Mesenchymal stem cell (in vitro differentiated cells and primary cell): ENCODE data around the gene SLC1A5.

ENCODE experiments used
- DNase-seq: peaks from one replicate; pipeline ENCODE4 v3.0.0-alpha.2; 2013
- H2AFZ ChIP-seq: one replicate; pipeline ENCODE4 v1.6.1; 2013; ENCODE audit warnings: low read depth, mild to moderate bottlenecking, control low read depth, inconsistent platforms, low read length, moderate library complexity
- H2AK5ac ChIP-seq: 2 replicates; pipeline ENCODE4 v1.6.1; 2013; ENCODE audit warnings: low read length, moderate library complexity, mild to moderate bottlenecking, inconsistent platforms; ENCODE audit not compliant: severe bottlenecking
- H2BK120ac ChIP-seq: one replicate; pipeline ENCODE4 v1.6.1; 2013; ENCODE audit warnings: low read depth, mild to moderate bottlenecking, inconsistent platforms, low read length, moderate library complexity
- H2BK12ac ChIP-seq, 2 experiments: one replicate each; pipeline ENCODE4 v1.6.1; 2013; ENCODE audit warnings: inconsistent platforms in 2 of 2, low read length in 2 of 2, mild to moderate bottlenecking in 2 of 2, moderate library complexity in 2 of 2, control low read depth in 1 of 2
- H2BK15ac ChIP-seq: one replicate; pipeline ENCODE4 v1.6.1; 2013; ENCODE audit warnings: mild to moderate bottlenecking, low read depth, inconsistent platforms; ENCODE audit not compliant: poor library complexity, severe bottlenecking
- H2BK5ac ChIP-seq: 2 replicates; pipeline ENCODE4 v1.6.1; 2013; ENCODE audit warnings: low read depth, mild to moderate bottlenecking, low read length, control low read depth, inconsistent platforms; ENCODE audit not compliant: poor library complexity, severe bottlenecking
- H3K14ac ChIP-seq, 2 experiments: one replicate each; pipeline ENCODE4 v1.6.1; 2013; ENCODE audit warnings: inconsistent platforms in 2 of 2, low read length in 2 of 2, control low read depth in 1 of 2, mild to moderate bottlenecking in 1 of 2, moderate library complexity in 1 of 2
- H3K18ac ChIP-seq, 2 experiments: one replicate each; pipeline ENCODE4 v1.6.1; 2013; ENCODE audit warnings: inconsistent platforms in 2 of 2, low read length in 2 of 2, control low read depth in 1 of 2, low read depth in 1 of 2, mild to moderate bottlenecking in 1 of 2
- H3K23ac ChIP-seq, 2 experiments: one replicate each; pipeline ENCODE4 v1.6.1; 2013; ENCODE audit warnings: inconsistent platforms in 2 of 2, low read length in 2 of 2, mild to moderate bottlenecking in 2 of 2, moderate library complexity in 2 of 2, control low read depth in 1 of 2
- H3K27ac ChIP-seq: 2 replicates; pipeline ENCODE4 v1.5.1; 2013; ENCODE audit warnings: mild to moderate bottlenecking, moderate library complexity, low read length, control low read depth, inconsistent platforms; ENCODE audit not compliant: poor library complexity, severe bottlenecking
- H3K27me3 ChIP-seq, 2 experiments: 2 replicates each; pipeline versions ENCODE4 v1.6.1 to v1.7.0; 2013; ENCODE audit warnings: low read length in 2 of 2, mild to moderate bottlenecking in 2 of 2, moderate library complexity in 2 of 2, control low read depth in 1 of 2, inconsistent platforms in 1 of 2; ENCODE audit not compliant: control insufficient read depth in 1 of 2, insufficient read depth in 1 of 2
- H3K36me3 ChIP-seq, 2 experiments: 2 replicates each; pipeline versions ENCODE4 v1.6.1 to v1.7.0; 2013; ENCODE audit warnings: low read length in 2 of 2, control low read depth in 1 of 2, inconsistent platforms in 1 of 2, low read depth in 1 of 2, mild to moderate bottlenecking in 1 of 2; ENCODE audit not compliant: insufficient read depth in 2 of 2, control insufficient read depth in 1 of 2
- H3K4ac ChIP-seq, 2 experiments: one replicate each; pipeline ENCODE4 v1.6.1; 2013; ENCODE audit warnings: inconsistent platforms in 2 of 2, low read length in 2 of 2, mild to moderate bottlenecking in 2 of 2, moderate library complexity in 2 of 2, control low read depth in 1 of 2, low read depth in 1 of 2
- H3K4me1 ChIP-seq: 2 replicates; pipeline ENCODE4 v1.6.1; 2013; ENCODE audit warnings: low read depth, low read length, control low read depth; ENCODE audit not compliant: control insufficient read depth, insufficient read depth
- H3K4me2 ChIP-seq: 2 replicates; pipeline ENCODE4 v1.6.1; 2013; ENCODE audit warnings: low read length, mild to moderate bottlenecking, inconsistent platforms; ENCODE audit not compliant: poor library complexity, severe bottlenecking
- H3K4me3 ChIP-seq, 2 experiments: 2 replicates each; pipeline versions ENCODE4 v1.5.1 to v1.7.0; 2013; ENCODE audit warnings: low read length in 2 of 2, mild to moderate bottlenecking in 2 of 2, control low read depth in 1 of 2, low read depth in 1 of 2; ENCODE audit not compliant: insufficient read depth in 1 of 2
- H3K79me1 ChIP-seq: replicated peaks from 2 replicates; pipeline ENCODE4 v1.6.1; 2013; ENCODE audit warnings: mild to moderate bottlenecking, control low read depth, low read length, inconsistent platforms; ENCODE audit not compliant: poor library complexity, severe bottlenecking
- H3K9ac ChIP-seq: 2 replicates; pipeline ENCODE4 v1.7.0; 2013; ENCODE audit warnings: mild to moderate bottlenecking, low read length, moderate library complexity
- H3K9me3 ChIP-seq: 2 replicates; pipeline ENCODE4 v1.7.0; 2013; ENCODE audit warnings: mild to moderate bottlenecking, low read length; ENCODE audit not compliant: control insufficient read depth
- H4K8ac ChIP-seq: one replicate; pipeline ENCODE4 v1.6.1; 2013; ENCODE audit warnings: inconsistent platforms, mild to moderate bottlenecking, low read length, moderate library complexity
- H4K91ac ChIP-seq: one replicate; pipeline ENCODE4 v1.6.1; 2013; ENCODE audit warnings: mild to moderate bottlenecking, low read length, inconsistent platforms
- WGBS: methylation state at CpG from one replicate; pipeline ENCODE4 v1.1.7; 2013; ENCODE audit warnings: mixed read lengths; 5-methylcytosine and 5-hydroxymethylcytosine counted together

Gene SLC1A5

GRCh38 chr19:46746281-46747057 is 41.9 kb downstream of the SLC1A5 start, which contains the start of gene STRN4:
Gene STRN4, minus strand, starts transcription at chr19:46746450. Its CDS starts 20 bp downstream, at chr19:46746430.
- Histone ChIP-seq H2AFZ (peak within 1 kb of the TSS; percentile 89), H2AK5ac (peak within 1 kb of the TSS; percentile 15), H3K9me3 (no peaks in the 10 kb centered on the region), H2BK5ac (peak within 1 kb of the TSS; percentile 75), H3K4ac (peak within 1 kb of the TSS; percentile 76 to 95), H3K9ac (peak within 1 kb of the TSS; percentile 95), H2BK15ac (peak within 1 kb of the TSS; percentile 74), H3K14ac (peak within 1 kb of the TSS in 1 of 2 experiments; percentile 80), H3K79me1 (peaks cover 15% of the 10 kb centered on the region), H3K18ac (peak within 1 kb of the TSS; percentile 88 to 96), H3K27ac (no peak within 1 kb of the TSS), H3K4me2 (peak within 1 kb of the TSS; percentile 97), H3K4me3 (peak within 1 kb of the TSS; percentile 94 to 96), H3K23ac (peak within 1 kb of the TSS in 1 of 2 experiments; percentile 90), H3K4me1 (peaks cover 21% of the 10 kb centered on the region), H2BK120ac (peak within 1 kb of the TSS; percentile 82), H2BK12ac (peak within 1 kb of the TSS; percentile 31 to 43), H4K8ac (peak within 1 kb of the TSS; percentile 86), H3K27me3 (no peaks in the 10 kb centered on the region), H3K36me3 (peaks cover 16 to 22% of the 10 kb centered on the region in 2 experiments), H4K91ac (peak within 1 kb of the TSS; percentile 78)
- peak; percentile 46 for DNase-seq
- 5% methylated on average over 7 of the region's 74 CpGs for WGBS

DNA sequence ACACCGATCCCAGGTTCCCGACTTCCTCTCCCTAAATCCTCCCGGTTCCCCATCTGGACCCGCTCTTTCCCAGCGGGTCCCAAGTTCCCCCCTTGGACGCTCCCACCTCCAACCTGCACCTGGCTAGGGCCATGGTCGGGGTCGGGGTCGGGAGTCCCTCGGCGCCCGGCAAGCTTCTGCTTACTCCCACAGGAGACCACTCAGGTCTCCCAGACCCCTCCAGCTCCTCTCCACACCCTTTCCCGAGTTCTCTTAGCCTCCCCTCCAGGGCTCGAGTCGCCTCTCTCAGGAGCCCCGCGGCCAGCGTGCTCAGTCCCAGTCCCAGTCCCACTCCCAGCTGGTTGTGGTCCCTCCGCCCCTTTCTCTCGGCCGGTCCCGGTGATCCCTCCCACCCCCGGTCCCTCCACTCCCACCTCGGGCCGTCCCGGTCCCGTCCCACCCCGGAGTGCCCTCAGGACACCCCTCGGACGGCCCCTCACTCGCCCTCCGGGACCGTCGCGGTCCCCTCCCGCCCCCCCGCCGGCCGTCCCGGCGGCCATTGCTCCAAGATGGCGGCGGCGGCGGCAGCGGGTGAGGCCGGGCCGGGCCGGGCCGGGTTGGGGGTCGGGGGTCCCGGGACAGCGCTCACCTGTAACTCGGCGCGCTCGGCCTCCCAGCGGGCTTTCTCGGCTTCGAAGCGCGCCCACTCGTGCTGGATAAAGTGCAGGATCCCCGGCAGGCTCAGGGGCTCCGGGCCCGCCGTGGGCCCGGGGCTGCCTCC is 42.7 kb downstream of the SLC1A5 start, which contains the start of gene FKRP:
Gene FKRP (plus strand): TSS at position 537 of the 760 bp plus-strand sequence. CDS start 9,394 bp downstream, outside the sequence.
- Histone ChIP-seq H3K36me3 (peaks cover 17 to 22% of the 10 kb centered on the region in 2 experiments), H3K79me1 (peaks cover 15% of the 10 kb centered on the region), H4K91ac (peak within 1 kb of the TSS; percentile 78), H4K8ac (peak within 1 kb of the TSS; percentile 86), H3K18ac (peak within 1 kb of the TSS; percentile 88 to 96), H2BK12ac (peak within 1 kb of the TSS; percentile 31 to 43), H2BK15ac (peak within 1 kb of the TSS; percentile 74), H3K9ac (peak within 1 kb of the TSS; percentile 95), H3K27ac (no peak within 1 kb of the TSS), H3K4me3 (peak within 1 kb of the TSS; percentile 94 to 96), H2BK120ac (peak within 1 kb of the TSS; percentile 82), H3K23ac (peak within 1 kb of the TSS in 1 of 2 experiments; percentile 90), H2BK5ac (peak within 1 kb of the TSS; percentile 75), H3K9me3 (no peaks in the 10 kb centered on the region), H3K4me2 (peak within 1 kb of the TSS; percentile 97), H3K27me3 (no peaks in the 10 kb centered on the region), H2AFZ (peak within 1 kb of the TSS; percentile 89), H3K14ac (peak within 1 kb of the TSS in 1 of 2 experiments; percentile 80), H3K4ac (peak within 1 kb of the TSS; percentile 76 to 95), H2AK5ac (peak within 1 kb of the TSS; percentile 15), H3K4me1 (peaks cover 26% of the 10 kb centered on the region)
- under 1% methylated on average over 39 of the region's 68 CpGs for WGBS
- peak; percentile 35 for DNase-seq

DNA sequence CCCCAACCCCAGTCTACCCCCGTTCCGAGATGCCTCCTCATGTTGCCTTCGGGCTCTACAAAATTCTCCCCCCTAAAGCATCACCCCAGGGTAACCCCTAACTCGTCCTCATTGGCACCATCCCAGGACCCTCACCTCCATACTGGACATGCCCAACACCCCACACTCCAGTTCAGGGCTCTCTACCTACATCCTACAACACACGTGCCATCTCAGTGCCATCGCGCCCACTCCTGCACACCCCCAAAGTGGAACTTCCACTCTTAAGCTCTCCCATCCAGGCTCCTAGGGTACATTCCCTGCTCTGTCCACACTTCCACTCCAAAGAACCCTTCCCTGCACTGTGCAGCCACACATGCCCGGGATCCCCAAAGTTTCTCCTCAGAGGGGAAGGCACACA is 43.4 kb downstream of the SLC1A5 start:
- H3K79me1 ChIP-seq: peaks cover 15% of the 10 kb centered on the region
- H3K4ac ChIP-seq: peak overlapping the region in 1 of 2 experiments; percentile 76
- H3K4me3 ChIP-seq: peak overlapping the region; percentile 94 to 96
- H4K91ac ChIP-seq: no peak overlapping the region
- H3K4me1 ChIP-seq: peaks cover 30% of the 10 kb centered on the region
- H3K23ac ChIP-seq: peak overlapping the region in 1 of 2 experiments; percentile 54
- H2BK12ac ChIP-seq: no peak overlapping the region
- H3K27me3 ChIP-seq: no peaks in the 10 kb centered on the region
- no peak overlapping the region for H2BK5ac ChIP-seq
- no peak overlapping the region for H2BK15ac ChIP-seq
- 30% methylated on average over 8 of the region's 8 CpGs for WGBS
- peak overlapping the region in 1 of 2 experiments; percentile 37 for H3K18ac ChIP-seq
- peak overlapping the region; percentile 90 for H3K4me2 ChIP-seq
- no peak overlapping the region for H4K8ac ChIP-seq
- H2AFZ ChIP-seq: no peak overlapping the region
- no peak overlapping the region for H3K14ac ChIP-seq
- H3K36me3 ChIP-seq: peaks cover 14 to 22% of the 10 kb centered on the region in 2 experiments
- peak overlapping the region; percentile 95 for H3K9ac ChIP-seq
- H3K27ac ChIP-seq: no peak overlapping the region
- no peaks in the 10 kb centered on the region for H3K9me3 ChIP-seq
- no peak overlapping the region for H2AK5ac ChIP-seq
- DNase-seq: no peak
- H2BK120ac ChIP-seq: peak overlapping the region; percentile 45
